ENCODE data around the gene DSP. TPM values are rescaled to one million over a fixed set of nuclear protein-coding genes. Genes with fewer than 3 reads are reported as not detected.

The DSP gene
- polyA plus RNA-seq, 1 donor from 2014 or later = 0.05 TPM

- H2AFZ ChIP-seq (ENCODE audit: low read depth, low read length) = no peak overlapping the region
- peaks cover 20% of the 10 kb centered on the region for H3K27me3 ChIP-seq (ENCODE audit: insufficient read depth, low read depth, low read length)
- H3K79me2 ChIP-seq (replicated peaks; ENCODE audit: insufficient read depth, low read length) = no peaks in the 10 kb centered on the region
- no peaks in the 10 kb centered on the region for H4K20me1 ChIP-seq (ENCODE audit: insufficient read depth)
- H3K9me3 ChIP-seq (ENCODE audit: low read length) = no peaks in the 10 kb centered on the region
- no peaks in the 10 kb centered on the region for H3K36me3 ChIP-seq (ENCODE audit: insufficient read depth, low read length)
- no peak for TF ChIP-seq EP300 (conservative IDR thresholded peaks at IDR 0.05; ENCODE audit: poor library complexity, severe bottlenecking)
- TF ChIP-seq MXI1 (conservative IDR thresholded peaks at IDR 0.05; ENCODE audit: poor library complexity, severe bottlenecking) = no peak
- TF ChIP-seq RAD21 (conservative IDR thresholded peaks at IDR 0.05) = no peak
- no peak for TF ChIP-seq SMC3 (conservative IDR thresholded peaks at IDR 0.05; ENCODE audit: poor library complexity)
- no peak for TF ChIP-seq EZH2 (IDR thresholded peaks at IDR 0.05; ENCODE audit: borderline replicate concordance, insufficient read depth, low read length, poor library complexity, severe bottlenecking)
- no peak for TF ChIP-seq POLR2AphosphoS5 (IDR thresholded peaks at IDR 0.05)
- TF ChIP-seq REST (IDR thresholded peaks at IDR 0.05; ENCODE audit: borderline replicate concordance) = no peak
- no peak for TF ChIP-seq CTCF (IDR thresholded peaks at IDR 0.05; ENCODE audit: poor library complexity, severe bottlenecking)
- TF ChIP-seq TAF1 (IDR thresholded peaks at IDR 0.05; ENCODE audit: low read depth) = no peak
- H3K9ac ChIP-seq (ENCODE audit: low read length) = no peak overlapping the region
- H3K9me2 ChIP-seq (ENCODE audit: insufficient read depth, low read length) = no peaks in the 10 kb centered on the region
- H3K27ac ChIP-seq (ENCODE audit: low read length) = no peak overlapping the region
- no peaks in the 10 kb centered on the region for H3F3A ChIP-seq (ENCODE audit: insufficient read depth, low read length, poor library complexity, severe bottlenecking)
- no peak overlapping the region for H3K4me2 ChIP-seq (ENCODE audit: low read length)
- H3K4me3 ChIP-seq (ENCODE audit: low read length) = no peak overlapping the region
Observed at GRCh38 chr6:7617801-7618764, 76.6 kb downstream of the DSP start.

GRCh38 chr6:7621761-7622160 is 80.3 kb downstream of the DSP start:
- no peaks in the 10 kb centered on the region for H3K79me2 ChIP-seq (replicated peaks; ENCODE audit: insufficient read depth, low read length)
- H3K9me2 ChIP-seq (ENCODE audit: insufficient read depth, low read length) = no peaks in the 10 kb centered on the region
- H3F3A ChIP-seq (ENCODE audit: insufficient read depth, low read length, poor library complexity, severe bottlenecking) = no peaks in the 10 kb centered on the region
- peaks cover 20% of the 10 kb centered on the region for H3K27me3 ChIP-seq (ENCODE audit: insufficient read depth, low read depth, low read length)
- no peaks in the 10 kb centered on the region for H4K20me1 ChIP-seq (ENCODE audit: insufficient read depth)
- no peaks in the 10 kb centered on the region for H3K9me3 ChIP-seq (ENCODE audit: low read length)
- H3K4me3 ChIP-seq (ENCODE audit: low read length) = no peak overlapping the region
- no peak overlapping the region for H3K4me2 ChIP-seq (ENCODE audit: low read length)
- no peak overlapping the region for H3K27ac ChIP-seq (ENCODE audit: low read length)
- no peak for TF ChIP-seq RAD21 (conservative IDR thresholded peaks at IDR 0.05)
- no peak for TF ChIP-seq POLR2AphosphoS5 (IDR thresholded peaks at IDR 0.05)
- TF ChIP-seq EZH2 (IDR thresholded peaks at IDR 0.05; ENCODE audit: borderline replicate concordance, insufficient read depth, low read length, poor library complexity, severe bottlenecking) = no peak
- no peak for TF ChIP-seq SMC3 (conservative IDR thresholded peaks at IDR 0.05; ENCODE audit: poor library complexity)
- TF ChIP-seq REST (IDR thresholded peaks at IDR 0.05; ENCODE audit: borderline replicate concordance) = no peak
- no peak for TF ChIP-seq TAF1 (IDR thresholded peaks at IDR 0.05; ENCODE audit: low read depth)
- TF ChIP-seq CTCF (IDR thresholded peaks at IDR 0.05; ENCODE audit: poor library complexity, severe bottlenecking) = no peak
- no peak for TF ChIP-seq EP300 (conservative IDR thresholded peaks at IDR 0.05; ENCODE audit: poor library complexity, severe bottlenecking)
- no peak for TF ChIP-seq MXI1 (conservative IDR thresholded peaks at IDR 0.05; ENCODE audit: poor library complexity, severe bottlenecking)
- H3K9ac ChIP-seq (ENCODE audit: low read length) = no peak overlapping the region
- H2AFZ ChIP-seq (ENCODE audit: low read depth, low read length) = no peak overlapping the region
- H3K36me3 ChIP-seq (ENCODE audit: insufficient read depth, low read length) = no peaks in the 10 kb centered on the region

All from neural cell (in vitro differentiated cells).